WTC11 (cell line): ENCODE data around the gene CEACAM8.

Source experiments
- FOXP4 ChIP-seq: sonication (generic); formaldehyde crosslinking; IDR thresholded peaks from 2 replicates; pipeline ENCODE4 v1.8.0; 2022; ENCODE audit warnings: mild to moderate bottlenecking, missing genetic modification reagents
- MAX ChIP-seq: sonication (generic); formaldehyde crosslinking; IDR thresholded peaks from 2 replicates; pipeline ENCODE4 v1.8.0; 2022; ENCODE audit warnings: mild to moderate bottlenecking, missing genetic modification reagents
- SP1 ChIP-seq: sonication (generic); formaldehyde crosslinking; conservative IDR thresholded peaks from 2 replicates; pipeline ENCODE4 v1.8.1; 2022; ENCODE audit warnings: missing genetic modification reagents
- TF ChIP-seq, protein P1 (sequence below): fragments of 200-600 bp; IDR thresholded peaks from 2 replicates; pipeline ENCODE4 v1.8.0; 2022; ENCODE audit warnings: antibody characterized with exemption
- TF ChIP-seq, protein P2 (sequence below): sonication (generic); formaldehyde crosslinking; conservative IDR thresholded peaks from 2 replicates; pipeline ENCODE4 v1.8.1; 2022; ENCODE audit warnings: mild to moderate bottlenecking, missing genetic modification reagents

- TF ChIP-seq, protein P1, sequence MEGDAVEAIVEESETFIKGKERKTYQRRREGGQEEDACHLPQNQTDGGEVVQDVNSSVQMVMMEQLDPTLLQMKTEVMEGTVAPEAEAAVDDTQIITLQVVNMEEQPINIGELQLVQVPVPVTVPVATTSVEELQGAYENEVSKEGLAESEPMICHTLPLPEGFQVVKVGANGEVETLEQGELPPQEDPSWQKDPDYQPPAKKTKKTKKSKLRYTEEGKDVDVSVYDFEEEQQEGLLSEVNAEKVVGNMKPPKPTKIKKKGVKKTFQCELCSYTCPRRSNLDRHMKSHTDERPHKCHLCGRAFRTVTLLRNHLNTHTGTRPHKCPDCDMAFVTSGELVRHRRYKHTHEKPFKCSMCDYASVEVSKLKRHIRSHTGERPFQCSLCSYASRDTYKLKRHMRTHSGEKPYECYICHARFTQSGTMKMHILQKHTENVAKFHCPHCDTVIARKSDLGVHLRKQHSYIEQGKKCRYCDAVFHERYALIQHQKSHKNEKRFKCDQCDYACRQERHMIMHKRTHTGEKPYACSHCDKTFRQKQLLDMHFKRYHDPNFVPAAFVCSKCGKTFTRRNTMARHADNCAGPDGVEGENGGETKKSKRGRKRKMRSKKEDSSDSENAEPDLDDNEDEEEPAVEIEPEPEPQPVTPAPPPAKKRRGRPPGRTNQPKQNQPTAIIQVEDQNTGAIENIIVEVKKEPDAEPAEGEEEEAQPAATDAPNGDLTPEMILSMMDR, result peak; percentile 73
- TF ChIP-seq SP1 (CRISPR knock-in tag) (no peak), MAX (CRISPR knock-in tag) (no peak), FOXP4 (CRISPR knock-in tag) (no peak)
- TF ChIP-seq, protein P2, sequence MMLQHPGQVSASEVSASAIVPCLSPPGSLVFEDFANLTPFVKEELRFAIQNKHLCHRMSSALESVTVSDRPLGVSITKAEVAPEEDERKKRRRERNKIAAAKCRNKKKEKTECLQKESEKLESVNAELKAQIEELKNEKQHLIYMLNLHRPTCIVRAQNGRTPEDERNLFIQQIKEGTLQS, result no peak
Measured at GRCh38 chr19:42563352-42564210, 31.1 kb downstream of the CEACAM8 start.
